K562 (cell line): ENCODE measurements around the gene RGS17. TPM values are rescaled to one million over a fixed set of nuclear protein-coding genes. Genes with fewer than 3 reads are reported as not detected.

Experiments used
- ETV5 ChIP-seq: sonication (generic); formaldehyde crosslinking; IDR thresholded peaks from 2 replicates; pipeline ENCODE4 v1.4.0; 2020; ENCODE audit warnings: low read depth, mild to moderate bottlenecking, missing genetic modification reagents
- FOSL1 ChIP-seq: fragments of 200-800 bp; sonication (Bioruptor generic); conservative IDR thresholded peaks from 2 replicates; pipeline ENCODE4 v1.6.1; 2016; ENCODE audit warnings: missing genetic modification characterization, missing compliant biosample characterization
- GABPB2 ChIP-seq: fragments of 250-450 bp; sonication (Bioruptor Pico); conservative IDR thresholded peaks from 2 replicates; pipeline ENCODE4 v1.5.1; 2021; ENCODE audit warnings: mild to moderate bottlenecking
- HDAC3 ChIP-seq: fragments of 450-650 bp; IDR thresholded peaks from 2 replicates; pipeline ENCODE4 v1.6.1; 2018; ENCODE audit warnings: borderline replicate concordance, mild to moderate bottlenecking, moderate library complexity; ENCODE audit not compliant: partially characterized antibody
- NCOA2 ChIP-seq, 2 experiments: fragments of 450-650 bp; IDR thresholded peaks; 2 replicates each; pipeline ENCODE4 v1.6.1; 2018; ENCODE audit warnings: mild to moderate bottlenecking in 2 of 2, moderate library complexity in 1 of 2; ENCODE audit not compliant: partially characterized antibody in 2 of 2
- NR4A1 ChIP-seq, 2 experiments: fragments of 250-450 bp in 1 of 2; fragments of 450-650 bp in 1 of 2; sonication (Bioruptor Pico) in 1 of 2; IDR thresholded peaks; 2 replicates each; pipeline versions ENCODE4 v1.4.0 to v1.6.1; 2016 to 2020; ENCODE audit warnings: mild to moderate bottlenecking in 2 of 2, missing compliant biosample characterization in 1 of 2, missing genetic modification characterization in 1 of 2, moderate library complexity in 1 of 2
- PHB2 ChIP-seq: fragments of 450-650 bp; IDR thresholded peaks from 2 replicates; pipeline ENCODE4 v1.6.1; 2017; ENCODE audit warnings: low read depth
- SIN3B ChIP-seq: fragments of 450-650 bp; IDR thresholded peaks from 2 replicates; pipeline ENCODE4 v1.6.1; 2017; ENCODE audit warnings: low read depth, mild to moderate bottlenecking, moderate library complexity
- SREBF1 ChIP-seq: fragments of 150-350 bp; IDR thresholded peaks from 2 replicates; pipeline ENCODE4 v1.6.1; 2014; ENCODE audit warnings: antibody characterized with exemption, low read depth, low read length, borderline replicate concordance
- TEAD1 ChIP-seq, 2 experiments: fragments of 450-650 bp in 1 of 2; sonication (generic) in 1 of 2; formaldehyde crosslinking; IDR thresholded peaks; 2 replicates each; pipeline versions ENCODE4 v1.4.0 to v1.8.0; 2020 to 2022; ENCODE audit warnings: mild to moderate bottlenecking in 2 of 2, missing genetic modification reagents in 1 of 2
- YY1 ChIP-seq, 3 experiments: IDR thresholded peaks; 2 replicates each; pipeline ENCODE4 v1.6.1; 2011; ENCODE audit warnings: low read length in 2 of 3, mild to moderate bottlenecking in 2 of 3, moderate library complexity in 2 of 3, borderline replicate concordance in 1 of 3, control low read depth in 1 of 3, low read depth in 1 of 3; ENCODE audit not compliant: insufficient read depth in 3 of 3, insufficient replicate concordance in 2 of 3, control insufficient read depth in 1 of 3, insufficient read length in 1 of 3; ENCODE audit errors: extremely low read depth in 1 of 3
- ZC3H11A ChIP-seq: IDR thresholded peaks from 2 replicates; pipeline ENCODE4 v1.6.1; 2012; ENCODE audit warnings: low read depth, low read length, improper control_type of control experiment
- ZFPM2 ChIP-seq: fragments of 250-450 bp; sonication (Bioruptor Pico); IDR thresholded peaks from 2 replicates; pipeline ENCODE4 v1.5.1; 2022; ENCODE audit warnings: mild to moderate bottlenecking
- ZNF766 ChIP-seq: fragments of 200-800 bp; sonication (Bioruptor generic); conservative IDR thresholded peaks from 2 replicates; pipeline ENCODE4 v1.6.1; 2016; ENCODE audit warnings: missing genetic modification characterization, missing compliant biosample characterization
- polyA plus RNA-seq, 8 experiments: library from polyadenylated mRNA; depleted of rRNA in 4 of 8; stranded (reverse) in 5 of 8; unstranded in 3 of 8; fragments of >200 nt; fragmentation: Nextera tagmentation in 2 of 8; fragmentation: Illumina TruSeq in 1 of 8; extraction: Ambion mirVana in 2 of 8; extraction: Trizol in 1 of 8; gene quantifications; 2 replicates each; pipeline versions ENCODE4 v1.2.1 to v1.2.3, GENCODE V29; 2011 to 2014; ENCODE audit warnings: inconsistent platforms in 1 of 8, missing spikeins in 1 of 8
- total RNA-seq, 7 experiments: library from RNA; depleted of rRNA in 6 of 7; stranded (reverse); fragments of >200 nt in 6 of 7; fragmentation: Illumina TruSeq in 2 of 7; extraction: Trizol in 2 of 7; gene quantifications; 2 replicates each; pipeline versions ENCODE4 v1.2.1 to v1.2.3, GENCODE V29; 2011 to 2021; ENCODE audit warnings: low replicate concordance in 1 of 7
- TF ChIP-seq, protein P1 (sequence below): sonication (generic); formaldehyde crosslinking; IDR thresholded peaks from 2 replicates; pipeline ENCODE4 v1.8.1; 2023; ENCODE audit warnings: mild to moderate bottlenecking, missing genetic modification reagents
- TF ChIP-seq, protein P2 (sequence below): fragments of 250-450 bp; sonication (Bioruptor Pico); IDR thresholded peaks from 2 replicates; pipeline ENCODE4 v1.8.0; 2022; ENCODE audit warnings: moderate library complexity, mild to moderate bottlenecking, inconsistent platforms
- TF ChIP-seq, protein P3 (sequence below): fragments of 450-650 bp; formaldehyde crosslinking; IDR thresholded peaks from 2 replicates; pipeline ENCODE4 v1.4.0; 2020; ENCODE audit warnings: mild to moderate bottlenecking, moderate library complexity
- TF ChIP-seq, protein P4 (sequence below), 2 experiments: fragments of 450-650 bp in 1 of 2; sonication (generic) in 1 of 2; formaldehyde crosslinking in 1 of 2; IDR thresholded peaks in 1 of 2; conservative IDR thresholded peaks in 1 of 2; 2 replicates each; pipeline versions ENCODE4 v1.6.1 to v1.8.1; 2016 to 2023; ENCODE audit warnings: mild to moderate bottlenecking in 2 of 2, moderate library complexity in 2 of 2, inconsistent platforms in 1 of 2, missing genetic modification reagents in 1 of 2
- TF ChIP-seq, protein P5 (sequence below): fragments of 200-800 bp; sonication (Bioruptor generic); IDR thresholded peaks from 2 replicates; pipeline ENCODE4 v1.6.1; 2017; ENCODE audit warnings: missing genetic modification characterization, missing compliant biosample characterization

The RGS17 gene
- total and polyA plus RNA-seq, 9 of the 15 experiments (the other 6 are each of a cell fraction or from before 2014, with no cell fraction given): 0.01 to 0.14 (median 0.08) TPM; not detected in 6

DNA sequence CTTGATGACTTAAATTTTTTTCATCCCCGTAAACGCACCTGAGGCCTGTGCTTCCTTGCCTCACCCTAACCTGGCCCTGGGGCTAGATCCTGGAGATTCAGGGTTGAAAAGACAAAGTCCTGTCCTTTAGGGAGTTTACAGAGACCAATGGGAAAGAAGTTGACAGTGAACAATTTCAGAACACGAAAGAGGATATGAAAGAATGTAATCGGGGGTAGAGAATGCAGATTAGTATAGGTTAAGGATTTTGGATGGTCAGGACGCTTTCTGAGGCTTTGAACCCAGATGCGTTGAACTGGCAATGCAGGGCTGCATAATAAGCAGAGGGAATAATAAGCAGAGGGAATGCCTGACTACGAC lies 146.6 kb downstream of the RGS17 start (continued):
- TF ChIP-seq NR4A1 (CRISPR knock-in tag; IDR thresholded peaks at IDR 0.05) (no peak), NR4A1 (tag; IDR thresholded peaks at IDR 0.05) (no peak), SREBF1 (no peak), ZC3H11A (no peak), NCOA2 (IDR thresholded peaks at IDR 0.05; ENCODE audit: partially characterized antibody in 2 of 2) (no peak), ZNF766 (no peak), HDAC3 (no peak), PHB2 (no peak), TEAD1 (CRISPR knock-in tag; IDR thresholded peaks at IDR 0.05) (no peak), ZFPM2 (CRISPR knock-in tag) (no peak), SIN3B (no peak), ETV5 (CRISPR knock-in tag) (no peak), YY1 (IDR thresholded peaks at IDR 0.05; ENCODE audit: borderline replicate concordance in 1 of 3, control insufficient read depth in 1 of 3, extremely low read depth in 1 of 3, insufficient read depth in 3 of 3, insufficient read length in 1 of 3, insufficient replicate concordance in 2 of 3, low read depth in 1 of 3, low read length in 2 of 3) (no peak), FOSL1 (tag) (peak; percentile 84), GABPB2 (CRISPR knock-in tag) (no peak)
- TF ChIP-seq, protein P1, sequence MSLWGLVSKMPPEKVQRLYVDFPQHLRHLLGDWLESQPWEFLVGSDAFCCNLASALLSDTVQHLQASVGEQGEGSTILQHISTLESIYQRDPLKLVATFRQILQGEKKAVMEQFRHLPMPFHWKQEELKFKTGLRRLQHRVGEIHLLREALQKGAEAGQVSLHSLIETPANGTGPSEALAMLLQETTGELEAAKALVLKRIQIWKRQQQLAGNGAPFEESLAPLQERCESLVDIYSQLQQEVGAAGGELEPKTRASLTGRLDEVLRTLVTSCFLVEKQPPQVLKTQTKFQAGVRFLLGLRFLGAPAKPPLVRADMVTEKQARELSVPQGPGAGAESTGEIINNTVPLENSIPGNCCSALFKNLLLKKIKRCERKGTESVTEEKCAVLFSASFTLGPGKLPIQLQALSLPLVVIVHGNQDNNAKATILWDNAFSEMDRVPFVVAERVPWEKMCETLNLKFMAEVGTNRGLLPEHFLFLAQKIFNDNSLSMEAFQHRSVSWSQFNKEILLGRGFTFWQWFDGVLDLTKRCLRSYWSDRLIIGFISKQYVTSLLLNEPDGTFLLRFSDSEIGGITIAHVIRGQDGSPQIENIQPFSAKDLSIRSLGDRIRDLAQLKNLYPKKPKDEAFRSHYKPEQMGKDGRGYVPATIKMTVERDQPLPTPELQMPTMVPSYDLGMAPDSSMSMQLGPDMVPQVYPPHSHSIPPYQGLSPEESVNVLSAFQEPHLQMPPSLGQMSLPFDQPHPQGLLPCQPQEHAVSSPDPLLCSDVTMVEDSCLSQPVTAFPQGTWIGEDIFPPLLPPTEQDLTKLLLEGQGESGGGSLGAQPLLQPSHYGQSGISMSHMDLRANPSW: no peak
- TF ChIP-seq, protein P2, sequence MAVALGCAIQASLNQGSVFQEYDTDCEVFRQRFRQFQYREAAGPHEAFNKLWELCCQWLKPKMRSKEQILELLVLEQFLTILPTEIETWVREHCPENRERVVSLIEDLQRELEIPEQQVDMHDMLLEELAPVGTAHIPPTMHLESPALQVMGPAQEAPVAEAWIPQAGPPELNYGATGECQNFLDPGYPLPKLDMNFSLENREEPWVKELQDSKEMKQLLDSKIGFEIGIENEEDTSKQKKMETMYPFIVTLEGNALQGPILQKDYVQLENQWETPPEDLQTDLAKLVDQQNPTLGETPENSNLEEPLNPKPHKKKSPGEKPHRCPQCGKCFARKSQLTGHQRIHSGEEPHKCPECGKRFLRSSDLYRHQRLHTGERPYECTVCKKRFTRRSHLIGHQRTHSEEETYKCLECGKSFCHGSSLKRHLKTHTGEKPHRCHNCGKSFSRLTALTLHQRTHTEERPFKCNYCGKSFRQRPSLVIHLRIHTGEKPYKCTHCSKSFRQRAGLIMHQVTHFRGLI (CRISPR knock-in tag): no peak
- TF ChIP-seq, protein P3, sequence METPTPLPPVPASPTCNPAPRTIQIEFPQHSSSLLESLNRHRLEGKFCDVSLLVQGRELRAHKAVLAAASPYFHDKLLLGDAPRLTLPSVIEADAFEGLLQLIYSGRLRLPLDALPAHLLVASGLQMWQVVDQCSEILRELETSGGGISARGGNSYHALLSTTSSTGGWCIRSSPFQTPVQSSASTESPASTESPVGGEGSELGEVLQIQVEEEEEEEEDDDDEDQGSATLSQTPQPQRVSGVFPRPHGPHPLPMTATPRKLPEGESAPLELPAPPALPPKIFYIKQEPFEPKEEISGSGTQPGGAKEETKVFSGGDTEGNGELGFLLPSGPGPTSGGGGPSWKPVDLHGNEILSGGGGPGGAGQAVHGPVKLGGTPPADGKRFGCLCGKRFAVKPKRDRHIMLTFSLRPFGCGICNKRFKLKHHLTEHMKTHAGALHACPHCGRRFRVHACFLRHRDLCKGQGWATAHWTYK (CRISPR knock-in tag): no peak
- TF ChIP-seq, protein P4, sequence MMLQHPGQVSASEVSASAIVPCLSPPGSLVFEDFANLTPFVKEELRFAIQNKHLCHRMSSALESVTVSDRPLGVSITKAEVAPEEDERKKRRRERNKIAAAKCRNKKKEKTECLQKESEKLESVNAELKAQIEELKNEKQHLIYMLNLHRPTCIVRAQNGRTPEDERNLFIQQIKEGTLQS (IDR thresholded peaks at IDR 0.05): no peak; the same call in 1 of the 2 replicates
- TF ChIP-seq, protein P4 (CRISPR knock-in tag; conservative IDR thresholded peaks at IDR 0.05): no peak
- TF ChIP-seq, protein P5, sequence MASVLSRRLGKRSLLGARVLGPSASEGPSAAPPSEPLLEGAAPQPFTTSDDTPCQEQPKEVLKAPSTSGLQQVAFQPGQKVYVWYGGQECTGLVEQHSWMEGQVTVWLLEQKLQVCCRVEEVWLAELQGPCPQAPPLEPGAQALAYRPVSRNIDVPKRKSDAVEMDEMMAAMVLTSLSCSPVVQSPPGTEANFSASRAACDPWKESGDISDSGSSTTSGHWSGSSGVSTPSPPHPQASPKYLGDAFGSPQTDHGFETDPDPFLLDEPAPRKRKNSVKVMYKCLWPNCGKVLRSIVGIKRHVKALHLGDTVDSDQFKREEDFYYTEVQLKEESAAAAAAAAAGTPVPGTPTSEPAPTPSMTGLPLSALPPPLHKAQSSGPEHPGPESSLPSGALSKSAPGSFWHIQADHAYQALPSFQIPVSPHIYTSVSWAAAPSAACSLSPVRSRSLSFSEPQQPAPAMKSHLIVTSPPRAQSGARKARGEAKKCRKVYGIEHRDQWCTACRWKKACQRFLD (CRISPR knock-in tag): no peak
